GM19240 (cell line): ENCODE measurements around the gene UBE2K.
"Not testable (repeated sequence)": the region's sequence is repeated elsewhere in the genome, so short reads cannot be mapped to it uniquely, and the experiment has no call there.

ENCODE experiments used
- DNase-seq: peaks from one replicate; pipeline ENCODE4 v3.0.0; 2011; ENCODE audit warnings: low spot score; ENCODE audit not compliant: insufficient read length

Gene UBE2K

DNA sequence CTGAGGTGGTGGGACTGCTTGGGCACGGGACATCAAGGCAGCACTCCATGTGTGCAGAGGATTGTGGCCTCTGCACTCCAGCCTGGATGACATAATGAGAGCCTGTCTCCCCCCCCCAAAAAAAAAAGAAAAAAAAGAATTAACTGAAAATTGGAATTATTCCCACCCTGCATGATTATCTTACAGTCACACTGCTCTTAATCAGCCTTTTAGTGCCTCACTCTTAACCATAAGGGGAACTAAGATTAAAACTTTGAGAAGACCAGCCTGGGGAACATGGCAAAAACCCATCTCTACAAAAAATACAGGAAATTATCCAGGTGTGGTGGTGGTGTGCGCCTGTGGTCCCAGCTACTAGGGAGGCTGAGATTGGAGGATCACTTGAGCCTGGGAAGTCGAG lies 94.6 kb downstream of the UBE2K start:
- no peak for DNase-seq

DNA sequence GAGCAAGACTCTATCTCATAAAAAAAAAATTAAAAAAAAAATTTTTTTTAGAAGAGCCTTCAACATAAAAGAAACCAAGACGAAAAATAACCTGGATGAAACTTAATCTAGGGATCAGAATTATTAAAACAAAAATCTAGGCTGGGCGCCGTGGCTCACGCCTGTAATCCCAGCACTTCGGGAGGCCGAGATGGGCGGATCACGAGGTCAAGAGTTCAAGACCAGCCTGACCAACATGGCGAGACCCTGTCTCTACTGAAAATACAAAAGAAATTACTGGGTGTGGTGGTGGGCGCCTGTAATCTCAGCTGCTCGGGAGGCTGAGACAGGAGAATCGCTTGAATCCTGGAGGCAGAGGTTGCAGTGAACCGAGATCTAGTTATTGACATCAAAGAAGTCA lies 95.0 kb downstream of the UBE2K start:
- not testable (repeated sequence) for DNase-seq

DNA sequence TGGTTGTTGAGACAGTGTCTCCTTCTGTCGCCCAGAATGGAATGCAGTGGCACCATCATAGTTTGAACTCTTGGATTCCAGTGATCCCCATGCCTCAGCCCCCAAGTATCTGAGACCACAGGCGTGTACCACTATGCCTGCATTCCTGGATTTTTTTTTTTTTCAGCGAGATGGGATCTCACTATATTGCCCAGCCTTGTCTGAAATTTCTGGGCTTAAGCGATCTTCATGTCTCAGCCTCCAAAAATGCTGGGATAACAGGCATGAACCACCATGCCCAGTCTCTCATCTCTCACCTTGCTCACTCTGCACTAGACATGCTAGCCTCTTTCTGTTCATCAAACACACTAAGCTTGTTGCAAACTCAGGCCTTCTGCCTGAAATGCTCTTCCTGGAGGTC lies 104.1 kb downstream of the UBE2K start:
- DNase-seq, result no peak

DNA sequence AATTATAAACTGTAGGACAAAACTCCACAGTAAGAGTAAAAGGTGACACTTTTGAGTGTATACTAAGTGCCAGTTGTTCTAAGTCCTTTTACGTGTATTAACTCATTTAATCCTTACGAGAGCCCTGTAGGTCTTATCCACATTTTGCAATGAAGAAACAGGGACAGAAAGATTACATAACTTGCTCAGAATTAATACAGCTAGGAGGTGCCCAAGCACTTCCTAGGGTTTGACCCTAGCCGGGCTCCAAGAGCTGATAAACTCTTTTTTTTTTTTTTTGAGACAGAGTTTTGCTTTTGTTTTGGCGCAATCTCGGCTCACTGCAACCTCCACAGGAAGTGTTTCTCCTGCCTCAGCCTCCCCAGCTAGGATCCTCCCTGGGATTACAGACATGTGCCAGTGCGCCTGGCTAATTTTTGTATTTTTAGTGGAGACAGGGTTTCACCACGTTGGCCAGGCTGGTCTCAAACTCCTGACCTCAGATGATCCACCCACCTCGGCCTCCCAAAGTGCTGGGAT lies 110.4 kb downstream of the UBE2K start:
- DNase-seq, result no peak

DNA sequence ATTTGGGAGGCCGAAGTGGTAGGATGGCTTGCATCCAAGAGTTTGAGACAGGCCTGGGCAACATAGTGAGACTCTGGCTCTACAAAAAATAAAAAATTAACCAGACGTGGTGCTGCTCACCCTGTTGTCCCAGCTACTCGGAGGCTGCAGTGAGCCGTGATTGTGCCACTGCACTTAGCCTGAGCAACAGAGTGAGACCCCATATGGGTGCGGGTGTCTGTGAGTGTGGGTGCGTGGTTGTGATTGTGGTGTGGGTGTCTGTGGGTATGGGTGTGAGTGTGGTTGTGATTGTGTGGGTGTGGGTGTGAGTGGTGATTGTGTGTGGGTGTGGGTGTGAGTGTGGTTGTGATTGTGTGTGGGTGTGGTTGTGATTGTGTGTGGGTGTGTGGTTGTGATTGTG lies 114.6 kb downstream of the UBE2K start:
- DNase-seq, result no peak

DNA sequence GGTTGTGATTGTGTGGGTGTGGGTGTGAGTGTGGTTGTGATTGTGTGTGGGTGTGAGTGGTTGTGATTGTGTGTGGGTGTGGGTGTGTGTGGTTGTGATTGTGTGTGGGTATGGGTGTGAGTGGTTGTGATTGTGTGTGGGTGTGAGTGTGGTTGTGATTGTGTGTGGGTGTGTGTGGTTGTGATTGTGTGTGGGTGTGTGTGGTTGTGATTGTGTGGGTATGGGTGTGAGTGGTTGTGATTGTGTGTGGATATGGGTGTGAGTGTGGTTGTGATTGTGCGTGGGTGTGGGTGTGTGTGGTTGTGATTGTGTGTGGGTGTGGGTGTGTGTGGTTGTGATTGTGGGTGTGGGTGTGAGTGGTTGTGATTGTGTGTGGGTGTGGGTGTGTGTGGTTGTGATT lies 115.1 kb downstream of the UBE2K start:
- not testable (repeated sequence) for DNase-seq

DNA sequence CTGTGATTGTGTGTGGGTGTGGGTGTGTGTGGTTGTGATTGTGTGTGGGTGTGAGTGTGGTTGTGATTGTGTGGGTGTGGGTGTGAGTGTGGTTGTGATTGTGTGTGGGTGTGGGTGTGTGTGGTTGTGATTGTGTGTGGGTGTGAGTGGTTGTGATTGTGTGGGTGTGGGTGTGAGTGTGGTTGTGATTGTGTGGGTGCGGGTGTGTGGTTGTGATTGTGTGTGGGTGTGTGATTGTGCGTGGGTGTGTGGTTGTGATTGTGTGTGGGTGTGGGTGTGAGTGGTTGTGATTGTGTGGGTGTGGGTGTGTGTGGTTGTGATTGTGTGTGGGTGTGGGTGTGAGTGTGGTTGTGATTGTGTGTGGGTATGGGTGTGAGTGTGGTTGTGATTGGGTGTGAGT lies 115.8 kb downstream of the UBE2K start:
- DNase-seq, result not testable (repeated sequence)

DNA sequence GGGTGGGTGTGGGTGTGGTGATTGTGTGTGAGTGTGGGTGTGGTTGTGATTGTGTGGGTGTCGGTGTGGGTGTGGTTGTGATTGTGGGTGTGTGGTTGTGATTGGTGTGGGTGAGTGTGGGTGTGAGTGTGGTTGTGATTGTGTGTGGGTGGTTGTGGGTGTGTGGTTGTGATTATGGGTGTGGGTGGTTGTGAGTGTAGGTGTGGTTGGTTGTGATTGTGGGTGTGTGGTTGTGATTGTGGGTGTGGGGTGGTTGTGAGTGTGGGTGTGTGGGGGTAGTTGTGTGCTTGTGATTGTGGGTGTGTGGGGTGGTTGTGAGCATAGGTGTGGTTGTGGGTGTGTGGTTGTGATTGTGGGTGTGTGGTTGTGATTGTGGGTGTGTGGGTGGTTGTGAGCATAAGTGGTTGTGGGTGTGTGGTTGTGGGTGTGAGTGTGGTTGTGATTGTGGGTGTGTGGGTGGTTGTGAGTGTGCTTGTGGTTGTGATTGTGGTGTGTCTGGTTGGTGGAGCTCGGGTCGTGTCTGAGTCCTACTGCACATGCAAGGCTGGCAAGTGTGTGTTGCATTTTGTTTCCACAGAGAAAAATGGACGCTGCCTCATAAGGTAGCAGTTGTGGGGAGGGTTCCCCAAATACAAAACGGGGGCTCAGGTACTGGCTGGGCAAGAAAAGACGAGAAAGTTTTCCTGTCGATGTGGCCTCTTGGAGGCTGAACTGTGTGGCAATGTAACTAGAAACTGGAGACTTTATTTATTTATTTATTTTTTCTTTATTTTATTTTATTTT lies 116.7 kb downstream of the UBE2K start:
- no peak for DNase-seq

DNA sequence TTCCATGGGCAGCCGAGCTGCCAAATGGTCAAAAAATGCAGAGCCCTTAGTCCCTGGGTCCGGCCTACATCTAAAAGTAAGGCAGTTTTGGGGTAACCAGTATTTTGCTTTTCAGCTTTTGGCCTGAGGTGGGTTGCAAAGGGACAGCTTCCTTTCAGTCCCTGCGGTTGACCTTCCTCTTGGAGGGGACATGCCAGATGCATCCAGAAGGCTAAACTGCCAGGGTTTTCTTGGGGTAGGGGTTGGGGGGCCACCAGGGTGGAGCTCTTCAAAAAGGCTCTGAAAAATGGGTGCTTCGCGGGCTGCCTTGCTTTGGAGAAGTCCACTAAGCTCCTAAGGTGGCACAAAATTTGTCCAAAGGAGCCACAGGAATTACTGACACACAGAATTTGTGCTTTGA lies 120.7 kb downstream of the UBE2K start:
- no peak for DNase-seq

DNA sequence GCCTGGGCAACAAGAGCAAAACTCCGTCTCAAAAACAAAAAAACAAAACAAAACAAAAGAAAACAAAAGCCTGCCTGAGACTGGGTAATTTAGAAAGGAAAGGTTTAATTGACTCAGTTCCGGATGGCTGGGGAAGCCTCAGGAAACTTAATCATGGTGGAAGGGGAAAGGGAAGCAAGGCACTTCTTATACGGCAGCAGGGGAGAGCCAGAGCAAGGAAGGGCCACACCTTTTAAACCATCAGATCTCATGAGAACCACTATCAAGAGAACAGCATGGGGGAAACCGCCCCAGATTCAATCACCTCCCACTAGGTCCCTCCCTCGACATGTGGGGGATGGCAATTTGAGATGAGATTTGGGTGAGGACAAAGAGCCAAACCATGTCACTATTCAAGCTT lies 122.2 kb downstream of the UBE2K start:
- DNase-seq, result no peak

DNA sequence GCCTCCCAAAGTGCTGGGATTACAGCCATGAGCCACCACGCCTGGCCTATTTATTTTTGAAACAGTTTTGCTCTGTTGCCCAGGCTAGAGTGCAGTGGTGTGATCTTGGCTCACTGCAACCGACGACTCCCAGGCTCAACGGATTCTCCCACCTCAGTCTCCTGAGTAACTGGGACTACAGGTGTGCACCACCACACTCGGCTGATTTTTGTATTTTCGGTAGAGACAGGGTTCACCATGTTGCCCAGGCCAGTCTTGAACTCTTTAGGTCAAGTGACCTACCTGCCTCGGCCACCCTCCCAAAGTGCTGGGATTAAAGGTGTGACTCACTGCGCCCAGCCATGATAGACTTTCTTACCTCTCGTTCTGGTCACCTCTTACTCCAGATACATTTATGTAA lies 124.0 kb downstream of the UBE2K start:
- no peak for DNase-seq

DNA sequence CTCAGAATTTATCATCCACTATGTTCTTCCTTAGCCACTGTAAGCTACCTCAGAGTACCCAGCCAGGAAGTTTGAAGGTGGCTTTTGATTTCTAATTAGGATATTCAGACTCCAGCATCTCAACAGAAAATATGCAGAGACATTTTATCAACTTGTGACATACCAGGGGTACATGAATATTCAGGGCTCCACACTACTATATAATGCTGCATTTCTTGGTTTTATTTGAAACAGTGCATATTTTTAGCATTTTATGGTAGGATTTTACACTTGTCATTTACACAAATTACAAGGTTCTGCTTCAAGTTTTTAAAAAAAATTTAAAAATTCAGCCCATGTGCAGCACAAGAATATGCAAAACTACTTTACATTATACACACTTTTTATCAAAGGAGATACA lies 124.7 kb downstream of the UBE2K start:
- no peak for DNase-seq

DNA sequence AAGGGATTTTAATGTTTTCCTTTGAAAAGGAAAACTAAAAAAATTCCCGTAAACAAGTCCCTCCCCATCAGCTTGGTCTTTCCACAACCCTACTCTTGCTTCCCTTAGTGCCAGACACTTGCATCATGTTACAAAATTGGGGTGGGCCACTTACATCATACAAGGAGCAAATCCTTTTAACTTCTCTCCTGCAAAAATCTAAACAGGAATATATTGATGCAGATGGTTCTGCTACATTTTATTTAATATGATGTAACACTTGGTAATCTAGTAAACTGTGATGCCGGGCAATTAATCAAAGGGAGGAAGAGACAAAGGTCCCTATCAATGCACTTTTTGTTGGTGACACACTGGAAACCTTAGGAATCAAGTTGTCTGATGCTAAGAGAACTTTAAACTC lies 125.3 kb downstream of the UBE2K start:
- DNase-seq, result no peak

DNA sequence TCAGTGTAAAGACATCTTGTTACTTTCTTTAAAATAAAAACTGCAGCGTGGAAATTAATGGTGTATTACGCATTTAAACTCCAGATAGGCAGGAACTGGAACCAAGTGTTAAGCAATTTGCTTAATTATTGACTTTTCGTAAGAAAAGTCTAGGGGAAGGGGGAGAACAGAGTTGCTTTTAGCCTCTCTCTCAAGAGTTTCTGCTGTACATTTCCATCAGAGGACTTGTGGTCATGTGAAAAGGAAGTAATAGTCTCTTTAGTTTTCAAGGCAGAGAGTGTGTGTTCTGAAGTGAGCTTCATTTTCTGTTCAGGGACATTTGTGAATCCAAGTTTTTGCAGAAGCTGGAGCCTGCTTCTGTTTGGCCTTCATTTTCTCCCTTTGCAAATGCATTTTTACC lies 127.2 kb downstream of the UBE2K start:
- no peak for DNase-seq

DNA sequence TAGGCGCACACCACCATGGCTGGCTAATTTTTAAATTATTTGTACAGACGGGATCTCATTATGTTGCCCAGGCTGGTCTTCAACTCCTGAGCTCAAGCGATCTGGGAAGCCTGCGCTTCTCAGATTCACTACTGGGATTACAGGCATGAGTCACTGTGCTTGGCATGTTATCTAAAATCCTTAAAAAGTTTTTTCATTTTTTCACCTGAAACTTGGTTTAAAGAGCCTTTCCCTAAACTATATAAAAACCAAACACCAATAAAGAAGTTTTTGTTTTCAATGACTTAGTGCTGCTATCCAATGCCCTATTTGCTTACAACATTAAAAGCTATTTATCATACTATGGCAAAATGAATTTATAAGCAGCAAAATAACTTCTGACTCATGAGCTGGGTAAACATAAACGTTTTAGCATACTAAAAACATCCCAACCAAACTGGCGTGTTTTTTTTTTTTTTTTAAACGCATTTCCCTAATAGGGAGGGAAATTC lies 127.8 kb downstream of the UBE2K start:
- no peak for DNase-seq
